Ovary (tissue), 9 donors: ENCODE results near the gene PLEKHG7. TPM values are rescaled to one million over a fixed set of nuclear protein-coding genes. Genes with fewer than 3 reads are reported as not detected.

Source experiments
- DNase-seq, 5 donors: peaks; one replicate each; pipeline ENCODE4 v3.0.0-alpha.2; 2019 to 2020
- H3K27ac ChIP-seq, 2 donors: fragments of 200-600 bp; one replicate each; pipeline versions ENCODE4 v1.5.1 to v1.8.0; 2019 to 2022
- H3K27me3 ChIP-seq: fragments of 200-600 bp; one replicate; pipeline ENCODE4 v1.8.0; 2022
- H3K36me3 ChIP-seq: fragments of 200-600 bp; sonication (generic); one replicate; pipeline ENCODE4 v1.5.1; 2019
- H3K4me1 ChIP-seq: one replicate; pipeline ENCODE4 v1.8.1; 2013; ENCODE audit warnings: mild to moderate bottlenecking, moderate library complexity; ENCODE audit not compliant: insufficient read depth
- H3K4me3 ChIP-seq: fragments of 200-600 bp; sonication (generic); one replicate; pipeline ENCODE4 v1.5.1; 2017
- H3K9me3 ChIP-seq, 2 donors: fragments of 200-600 bp in 1 of 2; sonication (generic) in 1 of 2; one replicate each; pipeline versions ENCODE4 v1.5.1 to v1.8.1; 2013 to 2019; ENCODE audit warnings: mild to moderate bottlenecking in 1 of 2, moderate library complexity in 1 of 2
- CTCF ChIP-seq, 3 donors: fragments of 450-650 bp in 2 of 3; fragments of 200-600 bp in 1 of 3; IDR thresholded peaks; one replicate each; pipeline versions ENCODE4 v1.5.1 to v1.8.0; 2016 to 2022; ENCODE audit warnings: antibody characterized with exemption in 3 of 3, mild to moderate bottlenecking in 1 of 3
- EP300 ChIP-seq: sonication (generic); formaldehyde crosslinking; IDR thresholded peaks from one replicate; pipeline ENCODE4 v1.6.1; 2017; ENCODE audit warnings: antibody characterized with exemption
- POLR2A ChIP-seq: fragments of 450-650 bp; IDR thresholded peaks from one replicate; pipeline ENCODE4 v1.6.1; 2017; ENCODE audit warnings: antibody characterized with exemption, mild to moderate bottlenecking, moderate library complexity
- WGBS, 3 donors: extraction: QIAGEN DNeasy Blood & Tissue Kit in 1 of 3; methylation state at CpG; one replicate each; pipeline versions ENCODE4 v1.1.5 to v1.1.7; 2013 to 2017; 5-methylcytosine and 5-hydroxymethylcytosine counted together
- intact Hi-C, 4 donors: fragments of 100-400 bp; cut with DNase I; formaldehyde crosslinking; loops; one replicate each; pipeline versions ENCODE4 v1.11.0 to v1.15.1; 2022 to 2023
- polyA plus RNA-seq, 2 donors: library from polyadenylated mRNA; stranded (reverse); fragments of 200-250 nt in 1 of 2; fragments of 350-450 nt in 1 of 2; fragmentation: Illumina TruSeq in 1 of 2; extraction: RNeasy Lipid Tissue Mini Kit (QIAGEN cat#74804) in 1 of 2; gene quantifications; one replicate each; pipeline ENCODE4 v1.2.3, GENCODE V29; 2013 to 2014
- total RNA-seq, 7 donors: library from RNA; depleted of rRNA in 2 of 7; stranded (reverse); fragments of >200 nt in 2 of 7; fragmentation: NEBNext Ultra II Directional in 3 of 7; extraction: Animal tissue kit (Norgen Biotek cat#: 25700) in 3 of 7; gene quantifications; one replicate each; pipeline versions ENCODE4 v1.1.0 to v1.2.4, GENCODE V29; 2016 to 2023
- donor health status: DM: no; HTN: no; CAD: no; lungs with moderate emphysema.
- donor health status: DM: no; HTN: no; CAD: no.
- donor health status: Bipolar disorder and iron deficiency.
- donor health status: DM: yes; HTN: yes; CAD: no.
- donor health status: DM: no; HTN: no; CAD: no.
- donor health status: DM: yes; HTN: yes; CAD: no.

The PLEKHG7 gene
- total and polyA plus RNA-seq, 9 donors = 0.20 to 6.1 (median 0.36) TPM; not detected in 4

- intact Hi-C loops = no loop called here
- Histone ChIP-seq H3K4me3 (no peak overlapping the region), H3K27me3 (no peaks in the 10 kb centered on the region), H3K9me3 (no peaks in the 10 kb centered on the region), H3K4me1 (no peaks in the 10 kb centered on the region), H3K36me3 (no peaks in the 10 kb centered on the region), H3K27ac (no peak overlapping the region)
- 0 to 40% (median 0%) methylated on average over 1 of the region's 1 CpG for WGBS, 3 donors
- no peak for DNase-seq
- TF ChIP-seq EP300 (no peak), POLR2A (no peak), CTCF (IDR thresholded peaks at IDR 0.05) (no peak)
Observed at GRCh38 chr12:92715625-92716024, 12.8 kb downstream of the PLEKHG7 start.

- TF ChIP-seq CTCF (IDR thresholded peaks at IDR 0.05) (no peak), POLR2A (no peak), EP300 (no peak)
- Histone ChIP-seq H3K9me3 (no peaks in the 10 kb centered on the region), H3K36me3 (no peaks in the 10 kb centered on the region), H3K4me1 (no peaks in the 10 kb centered on the region), H3K27me3 (no peaks in the 10 kb centered on the region), H3K4me3 (no peak overlapping the region), H3K27ac (no peak overlapping the region)
- WGBS, 3 donors = 74 to 84% (median 82%) methylated on average over 2 of the region's 2 CpGs
- no peak for DNase-seq
- intact Hi-C loops = no loop called here
Observed at GRCh38 chr12:92717202-92717601, 14.4 kb downstream of the PLEKHG7 start.

- 75 to 89% (median 77%) methylated on average over 2 of the region's 2 CpGs for WGBS, 3 donors
- intact Hi-C loops = no loop called here
Observed at GRCh38 chr12:92718483-92718990, 15.7 kb downstream of the PLEKHG7 start.

GRCh38 chr12:92719674-92720073 lies 16.9 kb downstream of the PLEKHG7 start:
- intact Hi-C loops = no loop called here
- TF ChIP-seq CTCF (IDR thresholded peaks at IDR 0.05) = no peak
- no peak for TF ChIP-seq POLR2A
- no peak for TF ChIP-seq EP300
- H3K27me3 ChIP-seq = no peaks in the 10 kb centered on the region
- DNase-seq = no peak
- WGBS, 3 donors = 33 to 40% (median 36%) methylated on average over 6 of the region's 6 CpGs
- no peak overlapping the region for H3K27ac ChIP-seq
- H3K9me3 ChIP-seq = no peaks in the 10 kb centered on the region
- no peak overlapping the region for H3K4me3 ChIP-seq
- H3K36me3 ChIP-seq = no peaks in the 10 kb centered on the region
- no peaks in the 10 kb centered on the region for H3K4me1 ChIP-seq

More at GRCh38 chr12:92718483-92718990, 15.7 kb downstream of the PLEKHG7 start:
- Histone ChIP-seq H3K27me3 (no peaks in the 10 kb centered on the region), H3K36me3 (no peaks in the 10 kb centered on the region), H3K4me1 (no peaks in the 10 kb centered on the region), H3K9me3 (no peaks in the 10 kb centered on the region), H3K4me3 (no peak overlapping the region), H3K27ac (no peak overlapping the region)
- TF ChIP-seq EP300 = no peak
- TF ChIP-seq CTCF (IDR thresholded peaks at IDR 0.05) = no peak
- TF ChIP-seq POLR2A = no peak
- no peak for DNase-seq

- 75 to 83% (median 78%) methylated on average over 8 of the region's 8 CpGs for WGBS, 3 donors
- no peak for DNase-seq
- no peak for TF ChIP-seq CTCF (IDR thresholded peaks at IDR 0.05)
- no peak for TF ChIP-seq POLR2A
- TF ChIP-seq EP300 = no peak
- H3K9me3 ChIP-seq = no peaks in the 10 kb centered on the region
- no peak overlapping the region for H3K27ac ChIP-seq
- no peaks in the 10 kb centered on the region for H3K36me3 ChIP-seq
- H3K27me3 ChIP-seq = no peaks in the 10 kb centered on the region
- H3K4me3 ChIP-seq = no peak overlapping the region
- intact Hi-C loops = no loop called here
- H3K4me1 ChIP-seq = no peaks in the 10 kb centered on the region
Observed at GRCh38 chr12:92721130-92721529, 18.3 kb downstream of the PLEKHG7 start.
